Loucy (cell line): ENCODE data around the gene KXD1.

ENCODE experiments used
- H2AFZ ChIP-seq: fragments of 200-600 bp; sonication (generic); 2 replicates; pipeline ENCODE4 v1.6.0; 2016; ENCODE audit warnings: antibody characterized with exemption, mild to moderate bottlenecking, low read length, moderate library complexity
- H3F3A ChIP-seq: fragments of 200-600 bp; 2 replicates; pipeline ENCODE4 v1.6.0; 2016; ENCODE audit warnings: antibody characterized with exemption, low read depth, mild to moderate bottlenecking
- H3K27me3 ChIP-seq: fragments of 200-600 bp; sonication (generic); 2 replicates; pipeline ENCODE4 v1.6.1; 2014; ENCODE audit warnings: low read length, mild to moderate bottlenecking; ENCODE audit not compliant: insufficient read depth, poor library complexity, severe bottlenecking
- H3K36me3 ChIP-seq: fragments of 200-600 bp; sonication (generic); 2 replicates; pipeline ENCODE4 v1.6.1; 2016; ENCODE audit warnings: low read length; ENCODE audit not compliant: insufficient read depth
- H3K4me1 ChIP-seq: fragments of 200-600 bp; sonication (generic); 2 replicates; pipeline ENCODE4 v1.5.1; 2014; ENCODE audit warnings: low read length, mild to moderate bottlenecking; ENCODE audit not compliant: insufficient read depth, poor library complexity, severe bottlenecking
- H3K4me2 ChIP-seq: fragments of 200-600 bp; sonication (generic); 2 replicates; pipeline ENCODE4 v1.6.0; 2014; ENCODE audit warnings: antibody characterized with exemption, low read length, low read depth, mild to moderate bottlenecking; ENCODE audit not compliant: poor library complexity, severe bottlenecking
- H3K4me3 ChIP-seq: fragments of 200-600 bp; sonication (generic); 2 replicates; pipeline ENCODE4 v1.5.1; 2014; ENCODE audit warnings: low read length, mild to moderate bottlenecking, mixed read lengths; ENCODE audit not compliant: poor library complexity, severe bottlenecking
- H3K79me2 ChIP-seq: fragments of 200-600 bp; sonication (generic); 2 replicates; pipeline ENCODE4 v1.6.1; 2014; ENCODE audit warnings: low read length; ENCODE audit not compliant: insufficient read depth
- H3K9ac ChIP-seq: fragments of 200-600 bp; sonication (generic); 2 replicates; pipeline ENCODE4 v1.6.0; 2014; ENCODE audit warnings: mild to moderate bottlenecking, low read depth, low read length, moderate library complexity; ENCODE audit not compliant: poor library complexity, severe bottlenecking
- H3K9me2 ChIP-seq: fragments of 200-600 bp; sonication (generic); replicated peaks from 2 replicates; pipeline ENCODE4 v1.6.1; 2016; ENCODE audit warnings: low read depth, low read length, mixed read lengths
- H3K9me3 ChIP-seq: fragments of 200-600 bp; sonication (generic); 2 replicates; pipeline ENCODE4 v1.6.1; 2014; ENCODE audit warnings: mild to moderate bottlenecking, antibody characterized with exemption, low read length, low read depth; ENCODE audit not compliant: insufficient read depth
- H4K20me1 ChIP-seq: fragments of 200-600 bp; sonication (generic); 2 replicates; pipeline ENCODE4 v1.6.0; 2014; ENCODE audit warnings: antibody characterized with exemption, low read length, mild to moderate bottlenecking; ENCODE audit not compliant: insufficient read depth, poor library complexity, severe bottlenecking
- EZH2phosphoT487 ChIP-seq: fragments of 200-600 bp; IDR thresholded peaks from 2 replicates; pipeline ENCODE4 v1.6.1; 2018; ENCODE audit warnings: antibody characterized with exemption, mild to moderate bottlenecking, moderate library complexity, borderline replicate concordance
- TF ChIP-seq, protein P1 (sequence below): fragments of 200-600 bp; sonication (generic); conservative IDR thresholded peaks from 2 replicates; pipeline ENCODE4 v1.5.1; 2014; ENCODE audit warnings: mild to moderate bottlenecking, antibody characterized with exemption, low read length

Gene KXD1

DNA sequence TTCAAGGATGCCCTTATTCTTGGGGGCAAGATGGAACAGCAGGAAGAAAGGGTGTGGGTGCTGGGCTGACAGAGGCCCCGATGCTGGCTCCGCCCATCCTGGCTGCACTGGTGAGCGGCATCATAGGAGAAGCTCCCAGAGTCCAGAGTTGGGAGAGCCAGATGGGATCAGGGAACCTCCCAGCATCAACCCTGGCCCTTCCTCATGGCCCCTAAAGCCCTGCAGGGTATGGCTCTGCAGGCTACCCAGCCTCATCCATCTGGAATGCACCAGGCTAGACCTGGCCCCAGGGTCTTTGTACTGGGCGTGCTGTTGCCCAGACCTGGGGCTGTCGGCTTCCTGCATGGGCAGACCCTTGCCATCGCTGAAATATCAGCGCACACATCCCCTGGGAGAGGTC, 27.9 kb upstream of the KXD1 start:
- Histone ChIP-seq H3K4me1 (no peaks in the 10 kb centered on the region), H4K20me1 (no peaks in the 10 kb centered on the region), H2AFZ (no peak overlapping the region), H3F3A (no peaks in the 10 kb centered on the region), H3K4me3 (no peak overlapping the region), H3K9me3 (no peaks in the 10 kb centered on the region), H3K36me3 (peaks cover 3% of the 10 kb centered on the region; the same call in 1 of the 2 replicates), H3K27me3 (no peaks in the 10 kb centered on the region), H3K9me2 (no peaks in the 10 kb centered on the region), H3K9ac (no peak overlapping the region), H3K79me2 (no peaks in the 10 kb centered on the region), H3K4me2 (no peak overlapping the region)
- TF ChIP-seq, protein P1, sequence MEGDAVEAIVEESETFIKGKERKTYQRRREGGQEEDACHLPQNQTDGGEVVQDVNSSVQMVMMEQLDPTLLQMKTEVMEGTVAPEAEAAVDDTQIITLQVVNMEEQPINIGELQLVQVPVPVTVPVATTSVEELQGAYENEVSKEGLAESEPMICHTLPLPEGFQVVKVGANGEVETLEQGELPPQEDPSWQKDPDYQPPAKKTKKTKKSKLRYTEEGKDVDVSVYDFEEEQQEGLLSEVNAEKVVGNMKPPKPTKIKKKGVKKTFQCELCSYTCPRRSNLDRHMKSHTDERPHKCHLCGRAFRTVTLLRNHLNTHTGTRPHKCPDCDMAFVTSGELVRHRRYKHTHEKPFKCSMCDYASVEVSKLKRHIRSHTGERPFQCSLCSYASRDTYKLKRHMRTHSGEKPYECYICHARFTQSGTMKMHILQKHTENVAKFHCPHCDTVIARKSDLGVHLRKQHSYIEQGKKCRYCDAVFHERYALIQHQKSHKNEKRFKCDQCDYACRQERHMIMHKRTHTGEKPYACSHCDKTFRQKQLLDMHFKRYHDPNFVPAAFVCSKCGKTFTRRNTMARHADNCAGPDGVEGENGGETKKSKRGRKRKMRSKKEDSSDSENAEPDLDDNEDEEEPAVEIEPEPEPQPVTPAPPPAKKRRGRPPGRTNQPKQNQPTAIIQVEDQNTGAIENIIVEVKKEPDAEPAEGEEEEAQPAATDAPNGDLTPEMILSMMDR = no peak
- TF ChIP-seq EZH2phosphoT487 = no peak

DNA sequence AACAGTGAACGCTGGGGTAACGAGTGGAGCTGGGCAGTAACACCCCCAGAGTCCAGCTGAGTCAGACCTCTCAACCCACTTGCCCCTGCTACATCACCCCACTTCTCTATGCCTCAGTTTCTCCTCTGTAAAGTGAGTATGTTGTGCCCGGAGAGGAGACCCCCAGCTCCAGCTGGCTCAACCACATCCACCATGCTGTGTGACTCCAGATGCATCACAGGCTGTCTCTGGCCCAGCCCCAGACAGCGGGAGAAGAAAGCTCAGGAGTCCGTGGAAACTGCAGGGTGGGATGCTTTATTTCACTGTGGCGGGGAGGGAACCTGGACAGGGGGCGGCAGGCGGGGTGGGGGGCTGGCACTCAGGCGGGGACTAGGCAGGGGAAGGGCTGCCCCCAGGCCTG, 26.2 kb upstream of the KXD1 start:
- no peak overlapping the region for H3K4me2 ChIP-seq
- H2AFZ ChIP-seq = no peak overlapping the region
- no peaks in the 10 kb centered on the region for H3K27me3 ChIP-seq
- no peaks in the 10 kb centered on the region for H3K4me1 ChIP-seq
- H3K4me3 ChIP-seq = no peak overlapping the region
- H3K9me3 ChIP-seq = no peaks in the 10 kb centered on the region
- peaks cover 3% of the 10 kb centered on the region; the same call in 1 of the 2 replicates for H3K36me3 ChIP-seq
- H3K79me2 ChIP-seq = no peaks in the 10 kb centered on the region
- H3K9ac ChIP-seq = no peak overlapping the region
- no peaks in the 10 kb centered on the region for H3F3A ChIP-seq
- no peak for TF ChIP-seq EZH2phosphoT487
- TF ChIP-seq, protein P1 = no peak
- no peaks in the 10 kb centered on the region for H4K20me1 ChIP-seq
- H3K9me2 ChIP-seq = no peaks in the 10 kb centered on the region

DNA sequence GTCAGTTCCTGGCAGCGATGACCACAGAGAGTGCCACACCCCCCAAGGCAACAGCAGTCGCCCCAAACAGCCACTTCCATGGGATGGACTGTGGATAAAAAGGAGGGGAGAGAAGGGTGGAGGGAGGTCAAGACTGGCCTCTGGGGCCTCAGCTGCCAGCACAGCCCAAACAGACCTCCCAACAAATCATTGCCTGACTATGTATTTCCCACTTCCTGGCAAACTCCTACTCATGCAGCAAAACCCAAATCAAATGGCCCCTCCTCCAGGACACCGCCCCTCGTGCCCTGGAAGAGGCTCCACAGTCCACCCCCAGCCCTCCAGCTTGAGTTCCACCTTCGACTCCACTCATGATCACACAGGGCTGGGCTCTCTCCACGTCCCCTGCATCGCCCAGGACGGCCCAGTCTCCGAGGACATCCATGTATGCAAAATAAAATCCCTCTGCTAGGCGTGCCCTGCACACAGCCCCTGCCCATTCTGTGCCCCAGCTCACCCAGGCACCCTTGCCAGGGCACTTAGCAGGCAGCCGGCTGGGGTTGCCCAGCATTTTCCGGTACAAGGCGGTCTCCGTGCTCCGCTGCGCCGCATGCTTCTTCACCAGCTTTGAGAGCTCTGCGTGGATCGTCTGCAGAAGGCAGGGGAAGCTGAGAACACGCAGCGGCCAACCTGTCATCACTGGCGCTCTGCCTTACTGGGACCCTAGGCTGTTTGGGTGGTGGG, 25.3 kb upstream of the KXD1 start:
- no peaks in the 10 kb centered on the region for H3K9me2 ChIP-seq
- no peak overlapping the region for H3K4me2 ChIP-seq
- H3F3A ChIP-seq = no peaks in the 10 kb centered on the region
- no peak overlapping the region for H2AFZ ChIP-seq
- no peaks in the 10 kb centered on the region for H3K4me1 ChIP-seq
- H3K9me3 ChIP-seq = no peaks in the 10 kb centered on the region
- H3K79me2 ChIP-seq = no peaks in the 10 kb centered on the region
- no peaks in the 10 kb centered on the region for H4K20me1 ChIP-seq
- no peaks in the 10 kb centered on the region for H3K27me3 ChIP-seq
- TF ChIP-seq, protein P1 = no peak
- TF ChIP-seq EZH2phosphoT487 = no peak
- no peak overlapping the region for H3K9ac ChIP-seq
- peaks cover 3% of the 10 kb centered on the region; the same call in 1 of the 2 replicates for H3K36me3 ChIP-seq
- no peak overlapping the region for H3K4me3 ChIP-seq
